Kidney (tissue), 14 donors: ENCODE measurements around the gene PCDHA12. TPM values are rescaled to one million over a fixed set of nuclear protein-coding genes. Genes with fewer than 3 reads are reported as not detected.
"Not testable (repeated sequence)": the region's sequence is repeated elsewhere in the genome, so short reads cannot be mapped to it uniquely, and the experiment has no call there.

Experiments used
- DNase-seq, 5 donors: peaks; one replicate each; pipeline ENCODE4 v3.0.0-alpha.2; 2013 to 2020
- FAIRE-seq: peaks from 2 replicates; lab custom pipeline; 2012; peaks lifted over from hg19 to GRCh38; lab: Jason Lieb, UNC
- H3K27ac ChIP-seq, 2 donors: one replicate each; pipeline ENCODE4 v1.7.0; 2013; ENCODE audit warnings: low read depth in 2 of 2, low read length in 2 of 2, inconsistent platforms in 1 of 2
- H3K27me3 ChIP-seq: one replicate; pipeline ENCODE4 v1.7.1; 2013; ENCODE audit warnings: low read length, inconsistent platforms; ENCODE audit not compliant: control insufficient read depth, insufficient read depth
- H3K36me3 ChIP-seq, 3 donors: one replicate each; pipeline versions ENCODE4 v1.7.0 to v1.7.1; 2013; ENCODE audit warnings: low read length in 3 of 3, control low read depth in 1 of 3, inconsistent platforms in 1 of 3; ENCODE audit not compliant: insufficient read depth in 3 of 3, control insufficient read depth in 2 of 3
- H3K4me1 ChIP-seq, 3 donors: one replicate each; pipeline versions ENCODE4 v1.7.0 to v1.7.1; 2013; ENCODE audit warnings: low read length in 3 of 3, inconsistent platforms in 1 of 3, low read depth in 1 of 3; ENCODE audit not compliant: control insufficient read depth in 2 of 3, insufficient read depth in 2 of 3
- H3K4me3 ChIP-seq, 3 donors: one replicate each; pipeline versions ENCODE4 v1.7.0 to v1.8.1; 2013; ENCODE audit warnings: low read length in 3 of 3, control low read depth in 1 of 3, inconsistent platforms in 1 of 3
- H3K9ac ChIP-seq, 3 donors: one replicate each; pipeline versions ENCODE4 v1.7.0 to v1.7.1; 2013; ENCODE audit warnings: low read length in 3 of 3, control low read depth in 1 of 3, inconsistent platforms in 1 of 3
- H3K9me3 ChIP-seq, 3 donors: one replicate each; pipeline versions ENCODE4 v1.7.0 to v1.7.1; 2013; ENCODE audit warnings: low read length in 3 of 3, control low read depth in 1 of 3, inconsistent platforms in 1 of 3; ENCODE audit not compliant: control insufficient read depth in 2 of 3, insufficient read depth in 1 of 3
- intact Hi-C: fragments of 100-400 bp; cut with DNase I; formaldehyde crosslinking; loops from one replicate; pipeline ENCODE4 v1.11.1; 2022
- polyA plus RNA-seq: library from polyadenylated mRNA; stranded (reverse); fragments of 350-450 nt; fragmentation: Illumina TruSeq; extraction: RNeasy Lipid Tissue Mini Kit (QIAGEN cat#74804); gene quantifications from one replicate; pipeline ENCODE4 v1.2.3, GENCODE V29; 2014; ENCODE audit warnings: low read depth, low replicate concordance; ENCODE audit not compliant: insufficient read depth
- total RNA-seq: library from RNA; stranded (reverse); fragmentation: NEBNext Ultra II Directional; extraction: Animal tissue kit (Norgen Biotek cat#: 25700); gene quantifications from one replicate; pipeline ENCODE4 v1.2.1, GENCODE V29; 2021
- TF ChIP-seq, protein P1 (sequence below): IDR thresholded peaks from 3 replicates; pipeline ENCODE4 v1.5.1; 2012; ENCODE audit warnings: mild to moderate bottlenecking, moderate library complexity, borderline replicate concordance; ENCODE audit not compliant: insufficient read depth; ENCODE audit errors: extremely low read depth
- donor health status: control.
- donor health status: control.
- donor health status: control.
- donor health status: control.
- donor health status: control.
- donor health status: DM: yes; HTN: yes; CAD: no.
- donor health status: Normal renal cell carcinoma (clear cell type).

Gene PCDHA12
- total and polyA plus RNA-seq, 2 donors from 2014 or later = 1.1 to 5.2 TPM

GRCh38 chr5:140833993-140834392, 41.1 kb upstream of the PCDHA12 start, which contains the start of gene PCDHA7:
Gene PCDHA7 (plus strand): TSS chr5:140834269. CDS start chr5:140834384, 115 bp downstream.
- Histone ChIP-seq H3K4me1 (no peaks in the 10 kb centered on the region), H3K27me3 (no peaks in the 10 kb centered on the region), H3K9ac (no peak within 1 kb of the TSS), H3K4me3 (peak within 1 kb of the TSS in 2 of 3 donors; percentile 2 to 22), H3K9me3 (peaks cover 0 to 13% (median 8%) of the 10 kb centered on the region in 3 donors), H3K36me3 (no peaks in the 10 kb centered on the region), H3K27ac (no peak within 1 kb of the TSS)
- FAIRE-seq = no peak
- intact Hi-C loops = no loop called here
- TF ChIP-seq, protein P1, sequence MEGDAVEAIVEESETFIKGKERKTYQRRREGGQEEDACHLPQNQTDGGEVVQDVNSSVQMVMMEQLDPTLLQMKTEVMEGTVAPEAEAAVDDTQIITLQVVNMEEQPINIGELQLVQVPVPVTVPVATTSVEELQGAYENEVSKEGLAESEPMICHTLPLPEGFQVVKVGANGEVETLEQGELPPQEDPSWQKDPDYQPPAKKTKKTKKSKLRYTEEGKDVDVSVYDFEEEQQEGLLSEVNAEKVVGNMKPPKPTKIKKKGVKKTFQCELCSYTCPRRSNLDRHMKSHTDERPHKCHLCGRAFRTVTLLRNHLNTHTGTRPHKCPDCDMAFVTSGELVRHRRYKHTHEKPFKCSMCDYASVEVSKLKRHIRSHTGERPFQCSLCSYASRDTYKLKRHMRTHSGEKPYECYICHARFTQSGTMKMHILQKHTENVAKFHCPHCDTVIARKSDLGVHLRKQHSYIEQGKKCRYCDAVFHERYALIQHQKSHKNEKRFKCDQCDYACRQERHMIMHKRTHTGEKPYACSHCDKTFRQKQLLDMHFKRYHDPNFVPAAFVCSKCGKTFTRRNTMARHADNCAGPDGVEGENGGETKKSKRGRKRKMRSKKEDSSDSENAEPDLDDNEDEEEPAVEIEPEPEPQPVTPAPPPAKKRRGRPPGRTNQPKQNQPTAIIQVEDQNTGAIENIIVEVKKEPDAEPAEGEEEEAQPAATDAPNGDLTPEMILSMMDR = no peak
- DNase-seq = peak in 1 of 5 donors; percentile 4

DNA sequence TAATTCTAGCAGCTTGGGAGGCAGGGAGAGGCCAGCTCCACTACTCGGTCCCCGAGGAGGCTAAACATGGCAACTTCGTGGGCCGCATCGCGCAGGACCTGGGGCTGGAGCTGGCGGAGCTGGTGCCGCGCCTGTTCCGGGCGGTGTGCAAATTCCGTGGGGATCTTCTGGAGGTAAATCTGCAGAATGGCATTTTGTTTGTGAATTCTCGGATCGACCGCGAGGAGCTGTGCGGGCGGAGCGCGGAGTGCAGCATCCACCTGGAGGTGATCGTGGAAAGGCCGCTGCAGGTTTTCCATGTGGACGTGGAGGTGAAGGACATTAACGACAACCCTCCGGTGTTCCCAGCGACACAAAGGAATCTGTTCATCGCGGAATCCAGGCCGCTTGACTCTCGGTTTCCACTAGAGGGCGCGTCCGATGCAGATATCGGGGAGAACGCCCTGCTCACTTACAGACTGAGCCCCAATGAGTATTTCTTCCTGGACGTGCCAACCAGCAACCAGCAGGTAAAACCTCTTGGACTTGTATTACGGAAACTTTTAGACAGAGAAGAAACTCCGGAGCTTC, 40.6 kb upstream of the PCDHA12 start:
- DNase-seq, H3K27ac ChIP-seq, FAIRE-seq, H3K27me3 ChIP-seq, H3K4me1 ChIP-seq, H3K36me3 ChIP-seq, H3K9ac ChIP-seq, intact Hi-C loops: not testable (repeated sequence)
- H3K9me3 ChIP-seq = peaks cover 0 to 13% (median 8%) of the 10 kb centered on the region in 3 donors
- peak overlapping the region in 2 of 3 donors; percentile 2 to 22 for H3K4me3 ChIP-seq

DNA sequence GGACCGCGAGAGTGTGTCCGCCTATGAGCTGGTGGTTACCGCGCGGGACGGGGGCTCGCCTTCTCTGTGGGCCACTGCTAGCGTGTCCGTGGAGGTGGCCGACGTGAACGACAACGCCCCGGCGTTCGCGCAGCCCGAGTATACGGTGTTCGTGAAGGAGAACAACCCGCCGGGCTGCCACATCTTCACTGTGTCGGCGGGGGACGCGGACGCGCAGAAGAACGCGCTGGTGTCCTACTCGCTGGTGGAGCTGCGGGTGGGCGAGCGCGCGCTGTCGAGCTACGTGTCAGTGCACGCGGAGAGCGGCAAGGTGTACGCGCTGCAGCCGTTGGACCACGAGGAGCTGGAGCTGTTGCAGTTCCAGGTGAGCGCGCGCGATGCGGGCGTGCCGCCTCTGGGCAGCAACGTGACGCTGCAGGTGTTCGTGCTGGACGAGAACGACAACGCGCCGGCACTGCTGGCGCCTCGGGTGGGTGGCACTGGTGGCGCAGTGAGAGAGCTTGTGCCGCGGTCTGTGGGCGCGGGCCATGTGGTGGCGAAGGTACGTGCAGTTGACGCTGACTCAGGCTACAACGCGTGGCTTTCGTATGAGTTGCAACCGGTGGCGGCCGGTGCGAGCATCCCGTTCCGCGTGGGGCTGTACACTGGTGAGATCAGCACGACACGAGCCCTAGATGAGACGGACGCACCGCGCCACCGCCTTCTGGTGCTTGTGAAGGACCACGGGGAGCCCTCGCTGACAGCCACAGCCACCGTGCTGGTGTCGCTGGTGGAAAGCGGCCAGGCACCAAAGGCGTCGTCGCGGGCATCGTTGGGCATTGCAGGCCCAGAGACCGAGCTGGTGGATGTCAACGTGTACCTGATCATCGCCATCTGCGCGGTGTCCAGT, 39.2 kb upstream of the PCDHA12 start:
- Histone ChIP-seq H3K36me3 (no peaks in the 10 kb centered on the region), H3K9me3 (peaks cover 0 to 14% (median 10%) of the 10 kb centered on the region in 3 donors), H3K27ac (no peak overlapping the region), H3K4me3 (no peak overlapping the region), H3K4me1 (no peaks in the 10 kb centered on the region), H3K9ac (no peak overlapping the region), H3K27me3 (no peaks in the 10 kb centered on the region)
- DNase-seq (peak in 1 of 5 donors; percentile 70), FAIRE-seq (no peak)
- intact Hi-C loops = no loop called here
- TF ChIP-seq, protein P1 = no peak
